GM18951 (cell line): Measurements from ENCODE around the gene FERMT1.

Experiments used
- POLR2A ChIP-seq: IDR thresholded peaks from 4 replicates; pipeline ENCODE4 v1.6.1; 2011; ENCODE audit warnings: mild to moderate bottlenecking; ENCODE audit not compliant: insufficient read length, insufficient read depth; ENCODE audit errors: extremely low read depth
- in situ Hi-C: fragments of 300-500 bp; cut with MboI; formaldehyde crosslinking; loops from one replicate; pipeline ENCODE4 v1.12.0; 2022; ENCODE audit warnings: low sequenced_read_pairs, mixed read lengths, inconsistent platforms; ENCODE audit not compliant: unreplicated experiment

The FERMT1 gene

DNA sequence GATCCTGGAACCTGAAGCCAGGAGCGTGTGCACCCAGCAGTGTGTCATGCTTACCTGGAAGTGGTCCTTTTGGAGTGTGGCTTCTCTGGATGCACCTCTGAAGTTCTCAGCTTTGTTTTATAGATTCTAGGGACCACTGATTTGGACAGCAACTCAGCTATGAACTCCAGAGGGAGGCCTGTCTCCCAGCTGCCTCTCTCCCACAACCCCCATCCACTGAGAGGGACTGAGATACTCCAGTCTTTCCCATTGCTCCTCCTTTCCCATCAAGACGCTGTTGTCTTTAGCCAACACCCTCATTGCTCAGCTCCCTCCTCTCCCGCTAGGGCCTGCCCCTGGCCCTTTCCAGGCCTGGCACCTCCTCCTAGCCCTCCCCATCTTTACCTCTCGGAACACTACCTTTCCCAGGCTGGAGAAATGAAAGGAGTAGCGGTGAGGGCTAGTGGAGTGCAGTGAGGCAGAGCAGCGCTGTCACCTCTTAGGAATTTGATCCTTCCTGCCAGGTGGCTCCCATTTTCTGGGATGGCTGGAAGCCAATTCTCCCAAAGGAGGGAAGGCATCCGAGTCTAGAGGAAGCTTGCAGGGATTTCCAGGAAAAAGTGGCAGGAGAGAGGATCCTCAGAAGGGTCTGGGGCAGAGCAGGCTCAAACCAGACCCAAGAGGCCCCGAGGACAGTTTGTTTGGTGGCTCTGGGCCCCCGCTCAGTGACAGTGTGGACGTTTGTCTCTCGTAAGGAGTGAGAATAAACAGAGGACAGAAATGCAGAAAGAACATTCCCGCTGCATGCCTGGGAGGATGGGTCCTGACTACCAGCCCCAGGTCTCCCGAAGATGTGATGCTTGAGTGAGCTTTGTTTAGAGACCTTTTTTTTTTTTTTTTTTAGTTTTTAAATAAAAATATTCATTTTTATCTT, 68.8 kb downstream of the FERMT1 start, which contains the start of gene LRRN4:
LRRN4 (minus strand) TSS at position 285 of the 913 bp plus-strand sequence. CDS start 1,261 bp downstream, outside the sequence.
- no peak for TF ChIP-seq POLR2A
- in situ Hi-C loops = no loop called here

DNA sequence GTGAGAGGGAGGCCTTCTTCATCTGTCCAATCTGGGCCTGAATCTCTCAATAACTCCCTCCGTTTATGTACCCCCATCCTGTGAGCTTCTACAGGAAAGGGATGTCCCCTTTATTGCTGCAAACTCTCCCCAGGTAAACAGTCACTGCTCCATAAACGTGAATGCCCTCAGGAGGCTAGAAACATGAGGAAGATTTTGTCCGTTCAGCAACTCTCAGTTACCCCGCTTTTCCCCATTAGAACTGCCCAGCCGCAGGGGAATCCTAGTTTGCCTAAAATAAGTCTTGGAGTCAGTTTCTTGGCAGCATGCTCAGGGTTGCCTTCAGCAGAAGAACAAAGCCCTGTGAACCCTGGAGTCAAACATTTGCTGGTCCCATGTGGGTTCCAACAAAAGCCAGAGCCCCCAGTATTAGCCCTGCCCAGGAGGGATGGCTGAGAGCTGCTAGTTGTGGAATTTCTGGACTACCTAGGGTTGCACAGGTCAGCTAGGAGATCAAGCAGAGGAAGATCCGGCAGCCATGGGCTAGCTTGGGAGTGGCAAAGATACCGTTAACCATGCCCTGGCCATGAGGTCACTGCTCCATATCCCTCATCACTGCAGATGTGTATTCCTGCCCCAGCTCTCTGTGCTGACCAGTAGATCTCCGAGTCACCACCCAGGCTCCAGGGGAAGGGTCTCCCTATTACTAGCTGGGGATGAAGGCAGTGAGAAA, 69.6 kb downstream of the FERMT1 start:
- TF ChIP-seq POLR2A = no peak
- in situ Hi-C loops = no loop called here

DNA sequence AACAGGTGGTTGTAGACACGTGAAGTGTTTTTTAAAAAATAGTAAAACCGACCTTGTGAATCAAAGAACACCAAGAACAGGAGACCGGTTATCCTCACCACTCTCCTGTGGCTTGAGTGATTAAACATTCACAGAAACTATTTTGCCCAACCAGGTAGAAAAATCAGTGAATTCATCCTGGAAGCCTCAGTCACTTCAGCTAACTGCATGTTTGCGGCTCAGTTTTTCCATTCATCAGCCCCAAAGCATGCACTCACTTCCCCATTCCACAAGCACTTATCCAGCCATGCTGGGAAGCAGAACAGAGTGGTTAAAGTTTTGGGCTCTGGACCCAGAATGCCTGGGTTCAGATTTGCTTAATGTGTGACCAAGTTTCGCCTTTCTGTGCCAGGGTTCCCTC, 71.3 kb downstream of the FERMT1 start:
- TF ChIP-seq POLR2A = no peak
- in situ Hi-C loops = no loop called here

DNA sequence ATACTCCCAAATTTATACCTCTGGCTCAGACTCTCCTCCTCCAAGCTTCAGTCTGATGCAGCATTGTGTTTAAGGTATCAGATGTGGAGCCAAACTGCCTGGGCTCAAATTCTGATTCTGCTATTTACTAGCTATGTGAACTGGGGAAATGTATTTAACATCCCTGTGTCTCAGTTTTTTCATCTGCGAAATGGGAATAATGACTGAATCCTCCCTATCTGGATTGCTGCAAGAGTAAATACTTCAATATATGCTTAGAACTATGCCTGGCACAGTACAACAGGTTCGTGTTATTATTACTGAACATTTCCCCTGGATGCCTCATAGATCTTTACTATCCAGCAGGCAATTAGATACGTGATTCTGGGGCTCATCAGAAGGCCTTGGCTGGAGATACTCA, 74.4 kb downstream of the FERMT1 start:
- TF ChIP-seq POLR2A = no peak
- in situ Hi-C loops = no loop called here

DNA sequence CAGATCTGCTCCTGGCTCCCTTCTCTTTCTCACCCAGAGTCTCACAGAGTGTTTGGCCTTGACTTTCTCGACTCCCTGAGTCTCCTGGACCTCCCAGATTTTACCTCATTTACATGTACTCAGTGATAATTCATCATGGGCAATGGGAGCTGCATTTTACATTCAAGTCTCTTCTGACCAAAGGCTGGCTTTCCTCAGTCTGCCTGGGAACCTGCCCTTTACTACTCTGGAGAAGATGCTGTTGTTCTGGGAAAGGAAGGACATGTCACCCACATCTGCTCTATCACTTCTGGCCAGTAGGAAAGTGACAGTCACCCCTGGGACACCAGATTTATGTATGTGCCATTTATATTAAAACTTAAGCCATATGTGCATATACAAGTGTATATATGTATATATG, 76.4 kb downstream of the FERMT1 start:
- no peak for TF ChIP-seq POLR2A
- in situ Hi-C loops = no loop called here

DNA sequence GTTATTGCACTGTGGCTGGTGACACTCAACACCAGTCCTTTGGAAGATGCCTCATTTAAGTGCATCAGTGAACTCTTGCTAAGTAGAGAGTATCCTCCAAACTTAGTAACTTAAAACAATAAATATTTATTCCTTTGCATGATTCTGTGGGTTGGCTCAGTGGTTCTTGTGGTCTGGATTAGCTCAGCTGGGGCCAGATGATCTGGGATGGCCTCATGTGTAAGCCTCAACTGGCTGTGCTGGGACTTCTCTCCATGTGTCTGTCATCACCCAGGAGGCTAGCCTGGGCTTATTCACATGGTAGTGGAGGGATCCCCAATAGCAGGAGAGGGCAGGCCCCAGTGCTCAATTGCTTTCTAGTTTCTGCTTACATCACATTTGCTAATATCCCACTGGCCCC, 77.3 kb downstream of the FERMT1 start:
- no peak for TF ChIP-seq POLR2A

DNA sequence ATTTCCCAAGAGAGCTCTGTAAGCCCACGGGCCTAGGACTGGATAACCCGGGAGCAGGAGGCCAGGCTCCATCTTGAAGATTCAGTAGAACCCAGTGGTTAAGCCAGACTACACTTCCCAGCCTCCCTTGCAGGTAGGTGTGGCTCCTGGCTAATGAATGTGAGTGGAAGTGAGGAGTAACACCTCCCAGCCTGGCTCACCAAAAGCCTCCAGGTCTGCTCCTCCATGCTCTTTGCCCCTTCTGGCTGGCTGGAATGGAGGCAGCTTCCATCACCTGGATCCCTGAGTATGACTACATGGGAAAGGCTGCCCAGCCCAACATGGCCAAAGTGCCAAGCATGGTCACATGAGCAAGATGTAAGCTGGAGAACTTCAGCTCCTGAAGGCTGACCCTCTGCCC, 78.7 kb downstream of the FERMT1 start:
- no peak for TF ChIP-seq POLR2A

More for the DNA sequence above, 77.3 kb downstream of the FERMT1 start:
- in situ Hi-C loops = no loop called here

DNA sequence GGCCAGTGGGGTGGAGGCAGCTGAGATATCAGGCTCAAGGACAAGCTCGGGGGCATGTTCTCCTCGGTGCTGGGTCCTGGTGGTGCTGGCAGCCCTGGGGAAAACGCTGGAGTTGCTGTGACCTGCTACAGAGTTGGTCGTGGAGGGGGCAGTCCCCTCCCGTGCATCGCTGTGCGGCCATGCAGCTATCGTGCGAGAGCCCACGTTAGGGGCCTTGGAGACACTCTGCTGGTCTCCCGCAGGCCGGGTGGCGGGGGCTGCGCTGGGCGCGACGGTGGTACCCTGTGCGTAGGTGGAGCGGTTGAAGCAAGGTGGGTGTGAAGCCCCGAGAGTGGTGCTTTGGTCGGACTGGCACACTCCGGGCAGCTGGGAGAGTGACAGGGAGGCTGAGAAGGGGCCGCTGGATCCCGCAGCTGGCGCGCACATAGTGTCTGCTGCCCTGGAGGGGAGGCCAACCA, 81.0 kb downstream of the FERMT1 start:
- no peak for TF ChIP-seq POLR2A
- in situ Hi-C loops = no loop called here

More for the DNA sequence above, 78.7 kb downstream of the FERMT1 start:
- in situ Hi-C loops = no loop called here

DNA sequence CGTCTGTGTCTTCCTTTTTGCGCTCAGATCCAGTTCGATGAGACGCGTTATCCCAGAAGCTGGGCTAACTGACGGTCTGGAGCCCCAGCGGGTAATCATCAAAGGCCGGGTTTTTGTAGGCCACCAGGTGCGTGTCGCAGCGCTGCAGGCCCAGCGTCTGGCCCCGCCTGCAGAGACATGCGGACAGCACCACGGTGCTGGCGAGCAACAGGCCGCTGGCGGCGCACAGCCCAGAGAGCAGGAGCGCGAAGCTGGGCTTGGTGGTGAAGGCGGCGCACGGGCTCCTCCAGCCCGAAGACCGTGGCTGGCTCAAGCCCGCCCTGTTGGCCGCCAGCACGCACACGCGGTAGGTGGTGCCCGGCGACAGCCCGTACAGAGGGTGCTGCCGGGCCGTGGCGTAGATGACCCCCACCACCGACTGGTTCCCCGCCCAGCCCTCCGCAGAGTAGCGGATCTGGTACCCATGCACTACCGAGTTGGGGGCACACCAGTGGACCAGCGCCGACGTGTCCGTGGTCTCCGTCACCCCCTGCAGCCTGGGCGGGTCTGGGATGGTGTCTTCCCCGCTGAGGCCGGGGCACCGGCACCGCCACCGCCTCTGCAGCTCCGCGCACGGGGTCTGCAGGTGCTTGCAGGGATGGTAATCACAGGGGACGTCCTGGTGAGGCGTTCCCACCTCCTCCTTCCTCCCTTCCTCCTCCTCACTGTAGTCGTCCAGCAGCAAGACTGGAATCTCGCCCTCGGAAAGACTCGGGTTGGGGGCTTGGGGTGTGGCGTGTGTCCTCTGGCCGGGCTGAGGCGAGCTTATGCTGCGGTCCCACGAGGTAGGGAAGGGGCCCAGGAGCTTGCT, 81.6 kb downstream of the FERMT1 start:
- no peak for TF ChIP-seq POLR2A
- in situ Hi-C loops = no loop called here

DNA sequence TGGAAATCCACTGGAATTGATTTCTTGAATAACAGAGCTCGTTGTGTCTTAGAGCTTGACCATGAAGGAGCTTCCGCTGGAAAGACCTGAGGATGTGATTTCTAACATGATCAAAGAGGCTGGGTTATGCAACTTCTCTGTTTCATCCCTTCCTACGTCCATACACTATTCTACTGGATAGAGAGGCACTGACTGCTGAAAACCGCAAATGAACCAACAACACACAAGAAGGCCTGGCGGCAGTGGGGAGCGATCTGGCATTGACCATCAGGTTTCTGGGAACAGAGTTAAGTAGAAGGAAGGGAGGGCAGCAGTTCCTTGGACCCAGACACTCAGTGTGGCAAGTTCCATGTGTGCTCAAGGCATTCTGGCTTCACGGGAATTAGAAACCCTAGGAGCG, 82.3 kb downstream of the FERMT1 start:
- in situ Hi-C loops = no loop called here
- no peak for TF ChIP-seq POLR2A

DNA sequence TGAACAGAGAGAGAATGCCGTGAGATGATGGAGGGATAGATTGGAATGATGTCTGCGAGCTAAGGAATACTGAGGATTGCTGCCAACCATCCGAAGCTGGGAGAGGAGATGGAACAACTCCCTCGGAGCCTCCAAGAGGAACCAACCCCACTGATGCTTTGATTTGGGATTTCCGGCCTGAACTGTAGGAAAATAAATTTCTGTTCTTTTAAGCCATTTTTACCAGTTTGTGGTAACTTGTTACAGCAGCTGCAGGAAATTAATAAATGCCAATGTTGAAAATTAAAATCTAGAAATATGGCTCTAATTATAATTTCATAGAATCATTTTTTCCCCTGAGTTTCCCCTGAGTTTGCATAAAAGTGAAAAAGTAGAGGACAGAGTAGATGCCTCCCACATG, 83.1 kb downstream of the FERMT1 start:
- TF ChIP-seq POLR2A = no peak
- in situ Hi-C loops = no loop called here

DNA sequence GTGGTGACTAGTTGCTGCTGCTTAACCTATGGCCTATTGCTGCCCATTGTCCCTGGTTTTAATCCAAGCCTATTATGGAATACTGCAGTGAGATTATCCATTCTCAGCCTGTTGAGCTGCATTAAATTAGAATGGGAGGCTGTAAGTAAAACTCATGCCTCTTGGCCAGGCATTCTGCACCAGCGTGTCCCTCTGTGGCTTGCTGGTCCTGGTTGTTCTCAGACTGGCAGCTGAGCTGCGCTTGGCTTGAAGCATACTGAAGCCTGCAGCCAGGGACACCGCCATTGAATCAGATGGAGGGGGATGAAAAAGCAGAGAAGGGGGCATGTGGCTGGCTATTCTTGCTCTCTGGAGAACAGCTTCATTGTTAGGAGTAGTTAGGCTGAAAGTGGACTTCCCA, 84.6 kb downstream of the FERMT1 start:
- in situ Hi-C loops = no loop called here
- TF ChIP-seq POLR2A = no peak

DNA sequence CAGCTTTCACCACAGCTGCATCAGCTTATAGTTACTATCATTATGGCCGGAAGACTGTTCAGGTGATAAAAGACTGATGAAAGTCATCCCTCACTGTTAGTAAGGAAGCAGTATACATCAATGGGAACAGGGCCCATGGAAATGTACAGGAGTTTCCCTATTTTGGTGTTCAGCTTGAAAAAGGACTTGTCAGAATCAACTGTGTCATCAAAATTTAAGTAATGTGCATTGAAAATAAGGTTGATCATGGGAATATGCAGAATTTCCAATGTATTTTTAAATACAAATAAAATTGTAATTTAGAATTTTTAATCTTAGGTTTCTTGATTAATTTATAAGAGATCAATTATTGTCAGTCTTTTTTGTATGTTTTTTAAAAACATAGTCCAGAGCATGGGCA, 85.7 kb downstream of the FERMT1 start:
- in situ Hi-C loops = no loop called here
- TF ChIP-seq POLR2A = no peak
